PC-3 (cell line): ENCODE measurements around the gene MED1. TPM values are rescaled to one million over a fixed set of nuclear protein-coding genes. Genes with fewer than 3 reads are reported as not detected.

ENCODE experiments used
- ATAC-seq: fragments of 200-7000 bp; cut with Tn5 transposase; 2 replicates; pipeline ENCODE4 v1.9.1; 2020; ENCODE audit warnings: mild to moderate bottlenecking, moderate library complexity
- BruUV-seq: library from RNA; stranded (reverse); fragments of 400-500 nt; replicated peaks from 2 replicates; lab custom pipeline; 2021; lab: Mats Ljungman, UMichigan
- CTCF ChIA-PET: fragments of 300-600 bp; sonication (Branson Sonifier 250); formaldehyde crosslinking; loops from one replicate; lab custom pipeline; 2022; ENCODE audit warnings: antibody characterized with exemption; lab: Charles Lee
- POLR2A ChIA-PET: fragments of 300-600 bp; sonication (Branson Sonifier 250); formaldehyde crosslinking; loops from one replicate; lab custom pipeline; 2022; ENCODE audit warnings: antibody characterized with exemption; ENCODE audit not compliant: unreplicated experiment; lab: Charles Lee
- DNase-seq: peaks from one replicate; pipeline ENCODE4 v3.0.0-alpha.2; 2015
- H2AFZ ChIP-seq: fragments of 300-600 bp; sonication (generic); 2 replicates; pipeline ENCODE4 v1.6.0; 2016; ENCODE audit warnings: antibody characterized with exemption, low read length
- H3F3A ChIP-seq: fragments of 300-600 bp; sonication (generic); one replicate; pipeline ENCODE4 v1.6.0; 2017; ENCODE audit warnings: antibody characterized with exemption, low read length, control low read depth, mild to moderate bottlenecking; ENCODE audit not compliant: unreplicated experiment
- H3K27ac ChIP-seq: fragments of 300-600 bp; sonication (generic); 2 replicates; pipeline ENCODE4 v1.5.1; 2016; ENCODE audit warnings: mild to moderate bottlenecking, low read length
- H3K27me3 ChIP-seq: fragments of 300-600 bp; sonication (generic); 2 replicates; pipeline ENCODE4 v1.6.1; 2016; ENCODE audit warnings: low read length, mixed read lengths
- H3K36me3 ChIP-seq: fragments of 300-600 bp; sonication (generic); 2 replicates; pipeline ENCODE4 v1.6.1; 2016; ENCODE audit warnings: low read depth, mixed run types, low read length, mixed read lengths
- H3K4me1 ChIP-seq: fragments of 300-600 bp; sonication (generic); 2 replicates; pipeline ENCODE4 v1.5.1; 2016; ENCODE audit warnings: low read length; ENCODE audit not compliant: insufficient read depth
- H3K4me2 ChIP-seq: fragments of 300-600 bp; sonication (generic); 2 replicates; pipeline ENCODE4 v1.6.0; 2016; ENCODE audit warnings: low read length
- H3K4me3 ChIP-seq: fragments of 300-600 bp; sonication (generic); 2 replicates; pipeline ENCODE4 v1.5.1; 2016; ENCODE audit warnings: mild to moderate bottlenecking, low read length, mixed read lengths
- H3K79me2 ChIP-seq: fragments of 300-600 bp; sonication (generic); 2 replicates; pipeline ENCODE4 v1.6.1; 2017; ENCODE audit warnings: low read length, mixed read lengths
- H3K9ac ChIP-seq: fragments of 300-600 bp; sonication (generic); 2 replicates; pipeline ENCODE4 v1.6.0; 2016; ENCODE audit warnings: mild to moderate bottlenecking, low read length
- H3K9me2 ChIP-seq: fragments of 300-600 bp; sonication (generic); replicated peaks from 2 replicates; pipeline ENCODE4 v1.6.1; 2016; ENCODE audit warnings: mixed run types, low read length, mixed read lengths
- H3K9me3 ChIP-seq: fragments of 300-600 bp; sonication (generic); 2 replicates; pipeline ENCODE4 v1.6.1; 2016; ENCODE audit warnings: low read length, mixed read lengths
- H4K20me1 ChIP-seq: fragments of 300-600 bp; sonication (generic); 2 replicates; pipeline ENCODE4 v1.6.1; 2016; ENCODE audit warnings: low read length, mixed read lengths
- EZH2 ChIP-seq: fragments of 300-600 bp; sonication (generic); IDR thresholded peaks from one replicate; pipeline ENCODE4 v1.6.1; 2017; ENCODE audit warnings: antibody characterized with exemption, mild to moderate bottlenecking, low read length; ENCODE audit not compliant: unreplicated experiment
- EZH2phosphoT487 ChIP-seq: fragments of 300-600 bp; sonication (generic); IDR thresholded peaks from 2 replicates; pipeline ENCODE4 v1.6.1; 2018; ENCODE audit warnings: mild to moderate bottlenecking, antibody characterized with exemption, low read length, borderline replicate concordance
- intact Hi-C: fragments of 100-400 bp; cut with micrococcal nuclease; formaldehyde crosslinking; loops from 2 replicates; pipeline ENCODE4 v1.9.0; 2023
- total RNA-seq: library from RNA; depleted of rRNA; stranded (reverse); fragments of >200 nt; gene quantifications from 2 replicates; pipeline ENCODE4 v1.2.3, GENCODE V29; 2014
- TF ChIP-seq, protein P1 (sequence below): fragments of 300-600 bp; sonication (generic); conservative IDR thresholded peaks from 2 replicates; pipeline ENCODE4 v1.5.1; 2017; ENCODE audit warnings: antibody characterized with exemption, low read depth, mild to moderate bottlenecking, low read length

The MED1 gene
- total RNA-seq, 1 experiment from 2014 or later = 19.1 TPM

DNA sequence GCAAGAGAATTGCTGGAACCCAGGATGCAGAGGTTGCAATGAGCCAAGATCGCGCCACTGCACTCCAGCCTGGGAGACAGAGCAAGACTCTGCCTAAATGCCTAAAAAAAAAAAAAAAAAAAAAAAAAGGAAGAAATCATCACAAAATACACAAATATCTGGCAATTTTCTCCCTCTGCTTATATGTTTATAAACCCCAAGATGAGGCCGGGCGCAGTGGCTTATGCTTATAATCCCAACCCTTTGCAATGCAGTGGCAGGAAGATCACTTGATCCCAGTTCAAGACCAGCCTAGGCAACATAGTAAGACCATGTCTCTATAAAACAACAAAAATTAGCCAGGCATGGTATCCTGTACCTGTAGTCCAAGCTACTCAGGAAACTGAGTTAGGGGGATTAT, 21.5 kb downstream of the MED1 start:
- H3K4me2 ChIP-seq = no peak overlapping the region
- ChIA-PET CTCF (no interaction called here), POLR2A (no interaction called here)
- ATAC-seq (no peak), DNase-seq (no peak)
- intact Hi-C loops = no loop called here
- no peak overlapping the region for H3K27ac ChIP-seq
- H3K36me3 ChIP-seq = peaks cover 14% of the 10 kb centered on the region
- H3K4me3 ChIP-seq = no peak overlapping the region
- H3K27me3 ChIP-seq = no peaks in the 10 kb centered on the region
- H3K9ac ChIP-seq = no peak overlapping the region
- no peaks in the 10 kb centered on the region for H3K9me3 ChIP-seq
- no peaks in the 10 kb centered on the region for H3K79me2 ChIP-seq
- H3K9me2 ChIP-seq = no peaks in the 10 kb centered on the region
- no peaks in the 10 kb centered on the region for H4K20me1 ChIP-seq
- H3K4me1 ChIP-seq = no peaks in the 10 kb centered on the region
- TF ChIP-seq, protein P1, sequence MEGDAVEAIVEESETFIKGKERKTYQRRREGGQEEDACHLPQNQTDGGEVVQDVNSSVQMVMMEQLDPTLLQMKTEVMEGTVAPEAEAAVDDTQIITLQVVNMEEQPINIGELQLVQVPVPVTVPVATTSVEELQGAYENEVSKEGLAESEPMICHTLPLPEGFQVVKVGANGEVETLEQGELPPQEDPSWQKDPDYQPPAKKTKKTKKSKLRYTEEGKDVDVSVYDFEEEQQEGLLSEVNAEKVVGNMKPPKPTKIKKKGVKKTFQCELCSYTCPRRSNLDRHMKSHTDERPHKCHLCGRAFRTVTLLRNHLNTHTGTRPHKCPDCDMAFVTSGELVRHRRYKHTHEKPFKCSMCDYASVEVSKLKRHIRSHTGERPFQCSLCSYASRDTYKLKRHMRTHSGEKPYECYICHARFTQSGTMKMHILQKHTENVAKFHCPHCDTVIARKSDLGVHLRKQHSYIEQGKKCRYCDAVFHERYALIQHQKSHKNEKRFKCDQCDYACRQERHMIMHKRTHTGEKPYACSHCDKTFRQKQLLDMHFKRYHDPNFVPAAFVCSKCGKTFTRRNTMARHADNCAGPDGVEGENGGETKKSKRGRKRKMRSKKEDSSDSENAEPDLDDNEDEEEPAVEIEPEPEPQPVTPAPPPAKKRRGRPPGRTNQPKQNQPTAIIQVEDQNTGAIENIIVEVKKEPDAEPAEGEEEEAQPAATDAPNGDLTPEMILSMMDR = no peak
- TF ChIP-seq EZH2 (no peak), EZH2phosphoT487 (no peak)
- BruUV-seq = no TSS peak
- H2AFZ ChIP-seq = no peak overlapping the region
- H3F3A ChIP-seq = no peaks in the 10 kb centered on the region

DNA sequence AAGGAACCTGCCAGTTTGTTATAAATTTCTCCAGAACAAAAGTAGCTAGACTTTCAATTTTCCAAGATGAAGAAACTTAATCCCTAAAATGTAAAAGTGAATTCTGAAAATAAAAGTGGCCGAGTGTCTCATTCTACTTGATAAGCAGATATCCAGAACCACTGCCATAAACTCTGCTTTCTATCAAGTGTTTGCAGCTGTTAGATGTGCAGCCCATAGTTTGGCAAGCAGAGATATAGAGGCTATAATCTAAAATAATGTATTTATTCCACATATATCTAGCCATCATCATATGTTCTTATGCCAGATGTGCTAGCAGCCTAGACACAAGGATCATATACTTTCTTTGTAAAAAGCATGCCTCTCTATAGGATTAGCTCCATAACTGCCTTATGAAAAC, 34.9 kb downstream of the MED1 start:
- ChIA-PET CTCF (no interaction called here), POLR2A (no interaction called here)
- no peak overlapping the region for H3K4me2 ChIP-seq
- TF ChIP-seq EZH2 (no peak), EZH2phosphoT487 (no peak)
- TF ChIP-seq, protein P1 = no peak
- no peak overlapping the region for H3K4me3 ChIP-seq
- H3K79me2 ChIP-seq = no peaks in the 10 kb centered on the region
- H3K27me3 ChIP-seq = no peaks in the 10 kb centered on the region
- intact Hi-C loops = no loop called here
- no peaks in the 10 kb centered on the region for H3K4me1 ChIP-seq
- peaks cover 16% of the 10 kb centered on the region for H3K36me3 ChIP-seq
- H3K27ac ChIP-seq = no peak overlapping the region
- H3F3A ChIP-seq = no peaks in the 10 kb centered on the region
- BruUV-seq = no TSS peak
- ATAC-seq = no peak
- no peak overlapping the region for H3K9ac ChIP-seq
- H3K9me2 ChIP-seq = no peaks in the 10 kb centered on the region
- no peak overlapping the region for H2AFZ ChIP-seq
- DNase-seq = no peak
- H3K9me3 ChIP-seq = no peaks in the 10 kb centered on the region
- H4K20me1 ChIP-seq = no peaks in the 10 kb centered on the region

DNA sequence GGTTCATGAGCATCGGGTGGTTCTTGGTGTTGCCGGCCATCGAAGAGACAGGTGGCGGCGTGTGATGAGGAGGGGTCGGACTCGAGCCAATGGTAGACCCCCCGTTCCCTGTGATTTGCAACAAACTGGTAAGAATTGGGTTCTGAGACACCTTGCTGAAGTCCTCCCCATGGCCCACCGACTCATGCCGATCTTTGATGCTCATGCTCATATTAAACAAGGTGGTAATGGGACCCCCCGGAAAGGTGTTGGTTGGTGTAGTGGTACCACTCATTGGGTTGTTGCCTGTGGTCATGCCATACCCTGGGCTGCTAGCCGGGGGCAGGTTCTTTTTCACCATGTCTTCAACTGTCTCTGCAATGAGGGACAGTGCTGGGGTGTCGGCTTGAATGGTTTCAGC, 40.8 kb downstream of the MED1 start:
- Histone ChIP-seq H3K79me2 (no peaks in the 10 kb centered on the region), H3K9me3 (no peaks in the 10 kb centered on the region), H3K9ac (no peak overlapping the region), H3K9me2 (no peaks in the 10 kb centered on the region), H3K27me3 (no peaks in the 10 kb centered on the region), H4K20me1 (peaks cover 2% of the 10 kb centered on the region; the same call in 1 of the 2 replicates), H3F3A (no peaks in the 10 kb centered on the region), H3K36me3 (peaks cover 30% of the 10 kb centered on the region), H3K27ac (no peak overlapping the region), H3K4me1 (peaks cover 8% of the 10 kb centered on the region), H2AFZ (no peak overlapping the region), H3K4me2 (no peak overlapping the region), H3K4me3 (no peak overlapping the region)
- TF ChIP-seq EZH2 (no peak), EZH2phosphoT487 (no peak)
- TF ChIP-seq, protein P1 = no peak
- no TSS peak for BruUV-seq
- intact Hi-C loops = no loop called here
- ChIA-PET CTCF (no interaction called here), POLR2A (no interaction called here)
- DNase-seq (no peak), ATAC-seq (no peak)
